HepG2 (cell line): ENCODE measurements around the gene ADRM1. TPM values are rescaled to one million over a fixed set of nuclear protein-coding genes. Genes with fewer than 3 reads are reported as not detected.
A peak's percentile ranks its signal among the peaks of the same experiment; 100 is the strongest.

ENCODE experiments used
- GPN1 ChIP-seq: sonication (generic); formaldehyde crosslinking; IDR thresholded peaks from 2 replicates; pipeline ENCODE4 v1.5.1; 2020; ENCODE audit warnings: missing genetic modification reagents, borderline replicate concordance
- KLF11 ChIP-seq: IDR thresholded peaks from 2 replicates; pipeline ENCODE4 v1.6.1; 2016; ENCODE audit warnings: missing compliant biosample characterization
- ONECUT2 ChIP-seq: sonication (generic); formaldehyde crosslinking; IDR thresholded peaks from 2 replicates; pipeline ENCODE4 v1.4.0; 2020; ENCODE audit warnings: missing genetic modification reagents
- PCBP2 ChIP-seq: fragments of 200-400 bp; formaldehyde crosslinking; optimal IDR thresholded peaks from 2 replicates; pipeline ENCODE3; 2018; ENCODE audit warnings: low read length, low read depth; ENCODE audit not compliant: poor library complexity, severe bottlenecking
- RFX3 ChIP-seq: IDR thresholded peaks from 2 replicates; pipeline ENCODE4 v1.6.1; 2016; ENCODE audit warnings: missing biosample characterization, missing genetic modification reagents
- RXRA ChIP-seq: sonication (generic); formaldehyde crosslinking; IDR thresholded peaks from 2 replicates; pipeline ENCODE4 v1.5.1; 2020; ENCODE audit warnings: missing genetic modification reagents
- THAP11 ChIP-seq: IDR thresholded peaks from 2 replicates; pipeline ENCODE4 v1.6.1; 2016; ENCODE audit warnings: missing biosample characterization, missing genetic modification reagents
- ZBTB1 ChIP-seq: sonication (generic); formaldehyde crosslinking; IDR thresholded peaks from 2 replicates; pipeline ENCODE4 v1.4.0; 2020; ENCODE audit warnings: missing genetic modification reagents, borderline replicate concordance
- ZFP36L1 ChIP-seq: sonication (generic); formaldehyde crosslinking; IDR thresholded peaks from 2 replicates; pipeline ENCODE4 v1.8.0; 2022; ENCODE audit warnings: mild to moderate bottlenecking, missing genetic modification reagents, moderate library complexity
- ZNF441 ChIP-seq: sonication (generic); formaldehyde crosslinking; IDR thresholded peaks from 2 replicates; pipeline ENCODE4 v1.7.0; 2021; ENCODE audit warnings: missing genetic modification reagents, borderline replicate concordance
- ZNF510 ChIP-seq: sonication (generic); formaldehyde crosslinking; IDR thresholded peaks from 2 replicates; pipeline ENCODE4 v1.4.0; 2020; ENCODE audit warnings: low read depth, mild to moderate bottlenecking, missing genetic modification reagents
- ZNF550 ChIP-seq: sonication (generic); formaldehyde crosslinking; IDR thresholded peaks from 2 replicates; pipeline ENCODE4 v1.4.0; 2020; ENCODE audit warnings: mild to moderate bottlenecking, missing genetic modification reagents, borderline replicate concordance
- ZNF563 ChIP-seq: sonication (generic); formaldehyde crosslinking; IDR thresholded peaks from 2 replicates; pipeline ENCODE4 v1.8.0; 2022; ENCODE audit warnings: mild to moderate bottlenecking, moderate library complexity, missing genetic modification reagents
- ZNF607 ChIP-seq: sonication (generic); formaldehyde crosslinking; IDR thresholded peaks from 2 replicates; pipeline ENCODE4 v1.5.1; 2020; ENCODE audit warnings: missing genetic modification reagents, mild to moderate bottlenecking, borderline replicate concordance
- polyA plus RNA-seq, 8 experiments: library from polyadenylated mRNA; depleted of rRNA in 3 of 8; stranded (reverse) in 7 of 8; unstranded in 1 of 8; fragments of >200 nt; fragmentation: Illumina TruSeq in 4 of 8; extraction: Trizol in 4 of 8; gene quantifications; 2 replicates each; pipeline versions ENCODE4 v1.2.1 to v1.2.3, GENCODE V29; 2011 to 2016; ENCODE audit warnings: low read depth in 4 of 8, missing spikeins in 1 of 8, mixed read lengths in 1 of 8; ENCODE audit not compliant: insufficient read depth in 1 of 8
- total RNA-seq, 5 experiments: library from RNA; depleted of rRNA; stranded (reverse); fragments of >200 nt; fragmentation: Illumina TruSeq; extraction: Trizol; gene quantifications; 2 replicates each; pipeline ENCODE4 v1.2.3, GENCODE V29; 2016; ENCODE audit warnings: low read depth in 1 of 5
- TF ChIP-seq, protein P1 (sequence below): sonication (generic); formaldehyde crosslinking; IDR thresholded peaks from 2 replicates; pipeline ENCODE4 v1.5.0; 2020; ENCODE audit warnings: missing genetic modification reagents
- TF ChIP-seq, protein P2 (sequence below), 2 experiments: IDR thresholded peaks; 2 replicates each; pipeline ENCODE4 v1.6.1; 2011 to 2012; ENCODE audit warnings: low read length in 2 of 2, borderline replicate concordance in 1 of 2, low read depth in 1 of 2, mild to moderate bottlenecking in 1 of 2, moderate library complexity in 1 of 2
- TF ChIP-seq, protein P3 (sequence below): sonication (generic); formaldehyde crosslinking; conservative IDR thresholded peaks from 2 replicates; pipeline ENCODE4 v1.4.0; 2020; ENCODE audit warnings: mild to moderate bottlenecking, missing genetic modification reagents, moderate library complexity
- TF ChIP-seq, protein P4 (sequence below): sonication (generic); formaldehyde crosslinking; IDR thresholded peaks from 2 replicates; pipeline ENCODE4 v1.4.0; 2020; ENCODE audit warnings: missing genetic modification reagents
- TF ChIP-seq, protein P5 (sequence below): sonication (generic); formaldehyde crosslinking; IDR thresholded peaks from 2 replicates; pipeline ENCODE4 v1.8.0; 2022; ENCODE audit warnings: missing genetic modification reagents, mild to moderate bottlenecking, inconsistent platforms, borderline replicate concordance

ADRM1 gene
- total and polyA plus RNA-seq, 2 of the 13 experiments (the other 11 are each of a cell fraction or from before 2014, with no cell fraction given): 92.9 to 154 TPM

DNA sequence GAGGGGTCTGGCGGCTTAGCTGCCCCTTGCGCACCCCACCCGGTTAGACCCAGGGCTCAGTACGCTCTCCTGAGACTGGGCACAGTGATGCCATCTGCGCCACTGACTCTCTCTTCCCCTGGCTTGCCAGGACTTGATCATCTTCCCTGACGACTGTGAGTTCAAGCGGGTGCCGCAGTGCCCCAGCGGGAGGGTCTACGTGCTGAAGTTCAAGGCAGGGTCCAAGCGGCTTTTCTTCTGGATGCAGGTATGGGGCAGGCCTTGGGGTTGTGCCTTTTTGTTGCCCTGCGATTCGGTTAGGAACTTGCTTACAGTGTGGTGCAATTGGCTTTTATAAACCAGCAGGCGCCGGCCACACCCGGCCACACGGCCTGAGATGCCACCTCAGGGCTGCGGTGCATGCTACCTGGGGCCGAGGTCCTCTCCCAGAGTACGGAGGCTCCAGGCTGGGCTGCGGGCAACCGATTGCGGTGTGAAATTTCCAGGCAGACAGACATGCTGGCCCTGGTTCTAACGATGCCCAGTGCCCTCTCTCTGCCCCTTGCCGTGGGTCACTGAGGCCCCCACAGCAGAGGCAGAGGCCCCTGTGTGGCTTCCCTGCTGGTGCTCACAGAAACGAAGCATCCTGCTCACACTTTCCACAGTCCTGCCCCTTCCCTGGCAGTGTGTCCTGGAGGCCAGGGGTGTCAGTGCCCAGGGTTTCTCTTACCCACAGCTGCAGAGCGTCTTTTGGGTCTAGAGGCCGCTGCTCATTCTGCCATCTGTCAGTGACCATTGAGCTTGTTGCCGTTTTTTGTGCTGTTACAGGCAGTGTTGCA lies 1.7 kb downstream of the ADRM1 start (continued):
- TF ChIP-seq, protein P1, sequence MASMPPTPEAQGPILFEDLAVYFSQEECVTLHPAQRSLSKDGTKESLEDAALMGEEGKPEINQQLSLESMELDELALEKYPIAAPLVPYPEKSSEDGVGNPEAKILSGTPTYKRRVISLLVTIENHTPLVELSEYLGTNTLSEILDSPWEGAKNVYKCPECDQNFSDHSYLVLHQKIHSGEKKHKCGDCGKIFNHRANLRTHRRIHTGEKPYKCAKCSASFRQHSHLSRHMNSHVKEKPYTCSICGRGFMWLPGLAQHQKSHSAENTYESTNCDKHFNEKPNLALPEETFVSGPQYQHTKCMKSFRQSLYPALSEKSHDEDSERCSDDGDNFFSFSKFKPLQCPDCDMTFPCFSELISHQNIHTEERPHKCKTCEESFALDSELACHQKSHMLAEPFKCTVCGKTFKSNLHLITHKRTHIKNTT (CRISPR knock-in tag): no peak
- TF ChIP-seq THAP11 (no peak), KLF11 (CRISPR knock-in tag) (no peak), ZNF441 (0 out of 2 replicates have a peak, but pooled peaks have one; percentile 65), ZFP36L1 (CRISPR knock-in tag) (no peak), ZNF607 (CRISPR knock-in tag) (no peak), ZNF510 (CRISPR knock-in tag) (no peak; the same call in 1 of the 2 replicates), PCBP2 (no peak), RXRA (no peak), ZNF563 (0 out of 2 replicates have a peak, but pooled peaks have one; percentile 46), ZBTB1 (no peak), GPN1 (CRISPR knock-in tag) (no peak), ZNF550 (CRISPR knock-in tag) (no peak), ONECUT2 (CRISPR knock-in tag) (no peak), RFX3 (no peak)
- TF ChIP-seq, protein P2, sequence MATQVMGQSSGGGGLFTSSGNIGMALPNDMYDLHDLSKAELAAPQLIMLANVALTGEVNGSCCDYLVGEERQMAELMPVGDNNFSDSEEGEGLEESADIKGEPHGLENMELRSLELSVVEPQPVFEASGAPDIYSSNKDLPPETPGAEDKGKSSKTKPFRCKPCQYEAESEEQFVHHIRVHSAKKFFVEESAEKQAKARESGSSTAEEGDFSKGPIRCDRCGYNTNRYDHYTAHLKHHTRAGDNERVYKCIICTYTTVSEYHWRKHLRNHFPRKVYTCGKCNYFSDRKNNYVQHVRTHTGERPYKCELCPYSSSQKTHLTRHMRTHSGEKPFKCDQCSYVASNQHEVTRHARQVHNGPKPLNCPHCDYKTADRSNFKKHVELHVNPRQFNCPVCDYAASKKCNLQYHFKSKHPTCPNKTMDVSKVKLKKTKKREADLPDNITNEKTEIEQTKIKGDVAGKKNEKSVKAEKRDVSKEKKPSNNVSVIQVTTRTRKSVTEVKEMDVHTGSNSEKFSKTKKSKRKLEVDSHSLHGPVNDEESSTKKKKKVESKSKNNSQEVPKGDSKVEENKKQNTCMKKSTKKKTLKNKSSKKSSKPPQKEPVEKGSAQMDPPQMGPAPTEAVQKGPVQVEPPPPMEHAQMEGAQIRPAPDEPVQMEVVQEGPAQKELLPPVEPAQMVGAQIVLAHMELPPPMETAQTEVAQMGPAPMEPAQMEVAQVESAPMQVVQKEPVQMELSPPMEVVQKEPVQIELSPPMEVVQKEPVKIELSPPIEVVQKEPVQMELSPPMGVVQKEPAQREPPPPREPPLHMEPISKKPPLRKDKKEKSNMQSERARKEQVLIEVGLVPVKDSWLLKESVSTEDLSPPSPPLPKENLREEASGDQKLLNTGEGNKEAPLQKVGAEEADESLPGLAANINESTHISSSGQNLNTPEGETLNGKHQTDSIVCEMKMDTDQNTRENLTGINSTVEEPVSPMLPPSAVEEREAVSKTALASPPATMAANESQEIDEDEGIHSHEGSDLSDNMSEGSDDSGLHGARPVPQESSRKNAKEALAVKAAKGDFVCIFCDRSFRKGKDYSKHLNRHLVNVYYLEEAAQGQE (IDR thresholded peaks at IDR 0.05; ENCODE audit: borderline replicate concordance in 1 of 2, low read depth in 1 of 2, low read length in 2 of 2): no peak
- TF ChIP-seq, protein P3, sequence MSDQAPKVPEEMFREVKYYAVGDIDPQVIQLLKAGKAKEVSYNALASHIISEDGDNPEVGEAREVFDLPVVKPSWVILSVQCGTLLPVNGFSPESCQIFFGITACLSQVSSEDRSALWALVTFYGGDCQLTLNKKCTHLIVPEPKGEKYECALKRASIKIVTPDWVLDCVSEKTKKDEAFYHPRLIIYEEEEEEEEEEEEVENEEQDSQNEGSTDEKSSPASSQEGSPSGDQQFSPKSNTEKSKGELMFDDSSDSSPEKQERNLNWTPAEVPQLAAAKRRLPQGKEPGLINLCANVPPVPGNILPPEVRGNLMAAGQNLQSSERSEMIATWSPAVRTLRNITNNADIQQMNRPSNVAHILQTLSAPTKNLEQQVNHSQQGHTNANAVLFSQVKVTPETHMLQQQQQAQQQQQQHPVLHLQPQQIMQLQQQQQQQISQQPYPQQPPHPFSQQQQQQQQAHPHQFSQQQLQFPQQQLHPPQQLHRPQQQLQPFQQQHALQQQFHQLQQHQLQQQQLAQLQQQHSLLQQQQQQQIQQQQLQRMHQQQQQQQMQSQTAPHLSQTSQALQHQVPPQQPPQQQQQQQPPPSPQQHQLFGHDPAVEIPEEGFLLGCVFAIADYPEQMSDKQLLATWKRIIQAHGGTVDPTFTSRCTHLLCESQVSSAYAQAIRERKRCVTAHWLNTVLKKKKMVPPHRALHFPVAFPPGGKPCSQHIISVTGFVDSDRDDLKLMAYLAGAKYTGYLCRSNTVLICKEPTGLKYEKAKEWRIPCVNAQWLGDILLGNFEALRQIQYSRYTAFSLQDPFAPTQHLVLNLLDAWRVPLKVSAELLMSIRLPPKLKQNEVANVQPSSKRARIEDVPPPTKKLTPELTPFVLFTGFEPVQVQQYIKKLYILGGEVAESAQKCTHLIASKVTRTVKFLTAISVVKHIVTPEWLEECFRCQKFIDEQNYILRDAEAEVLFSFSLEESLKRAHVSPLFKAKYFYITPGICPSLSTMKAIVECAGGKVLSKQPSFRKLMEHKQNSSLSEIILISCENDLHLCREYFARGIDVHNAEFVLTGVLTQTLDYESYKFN (CRISPR knock-in tag): no peak; the same call in 1 of the 2 replicates
- TF ChIP-seq, protein P4, sequence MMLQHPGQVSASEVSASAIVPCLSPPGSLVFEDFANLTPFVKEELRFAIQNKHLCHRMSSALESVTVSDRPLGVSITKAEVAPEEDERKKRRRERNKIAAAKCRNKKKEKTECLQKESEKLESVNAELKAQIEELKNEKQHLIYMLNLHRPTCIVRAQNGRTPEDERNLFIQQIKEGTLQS (CRISPR knock-in tag): no peak
- TF ChIP-seq, protein P5, sequence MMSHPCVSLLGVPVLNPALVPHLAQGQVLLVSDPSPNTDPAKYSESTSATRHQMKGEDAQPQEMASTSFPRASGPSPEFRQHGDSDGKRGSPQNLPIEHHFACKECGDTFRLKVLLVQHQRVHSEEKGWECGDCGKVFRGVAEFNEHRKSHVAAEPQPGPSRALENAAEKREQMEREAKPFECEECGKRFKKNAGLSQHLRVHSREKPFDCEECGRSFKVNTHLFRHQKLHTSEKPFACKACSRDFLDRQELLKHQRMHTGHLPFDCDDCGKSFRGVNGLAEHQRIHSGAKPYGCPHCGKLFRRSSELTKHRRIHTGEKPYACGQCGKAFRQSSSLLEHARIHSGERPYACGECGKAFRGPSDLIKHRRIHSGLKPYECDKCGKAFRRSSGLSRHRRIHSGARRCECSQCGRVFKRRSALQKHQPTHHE (CRISPR knock-in tag): no peak
